Stimulated activated CD4-positive, alpha-beta T cell treated with anti-CD3 and anti-CD28 coated beads, TNF-alpha, amount 100 ng/mL, for 48 hours (primary cell): ENCODE measurements around the gene NDC1.
"Not testable (repeated sequence)": the region's sequence is repeated elsewhere in the genome, so short reads cannot be mapped to it uniquely, and the experiment has no call there.

Experiments
- DNase-seq, 3 donors: peaks; one replicate each; pipeline ENCODE4 v3.0.0-alpha.2; 2020; ENCODE audit warnings: low read depth in 3 of 3

The NDC1 gene

DNA sequence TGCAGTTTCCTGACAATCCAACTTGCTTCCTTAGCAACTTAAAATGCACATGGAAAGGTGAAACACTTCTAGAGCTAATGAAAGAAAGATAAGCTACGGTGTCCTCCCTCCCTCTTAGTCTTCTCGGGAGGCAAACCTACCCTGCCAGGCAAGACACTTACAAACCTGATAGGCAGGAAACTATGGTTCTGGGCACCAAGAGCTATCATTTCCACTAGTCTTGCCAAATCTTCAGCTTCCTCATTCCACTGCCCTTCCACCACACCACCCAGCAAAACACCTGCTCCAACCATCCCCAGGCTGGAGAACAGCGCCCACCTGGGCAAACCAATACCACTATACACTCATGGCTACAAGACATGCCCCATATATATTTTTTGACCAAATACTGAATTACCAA, 15.2 kb downstream of the NDC1 start:
- DNase-seq, result no peak

DNA sequence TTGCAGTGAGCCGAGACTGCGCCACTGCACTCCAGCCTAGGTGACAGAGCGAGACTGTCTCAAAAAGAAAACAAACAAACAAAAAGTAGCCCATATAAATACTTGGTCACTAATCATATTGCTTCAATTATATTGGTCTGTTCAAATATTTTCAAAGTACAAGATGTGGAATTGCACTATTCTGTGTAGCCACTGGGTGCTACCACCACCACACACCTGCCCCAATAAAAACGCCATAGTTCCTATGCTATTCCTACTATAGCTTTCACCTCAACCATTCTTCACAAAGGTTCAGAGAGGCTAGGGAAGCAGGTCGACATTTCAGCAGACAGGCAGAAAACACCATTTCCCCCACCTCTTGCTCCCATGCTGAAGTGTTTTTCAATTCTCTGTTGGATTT, 16.7 kb downstream of the NDC1 start:
- DNase-seq, result no peak

- DNase-seq, result no peak
Observed at GRCh38 chr1:53819387-53819786, 18.7 kb downstream of the NDC1 start.

GRCh38 chr1:53816584-53816983, 21.5 kb downstream of the NDC1 start:
- DNase-seq, result not testable (repeated sequence)

- DNase-seq, result not testable (repeated sequence)
Observed at GRCh38 chr1:53815484-53815883, 22.6 kb downstream of the NDC1 start.

DNA sequence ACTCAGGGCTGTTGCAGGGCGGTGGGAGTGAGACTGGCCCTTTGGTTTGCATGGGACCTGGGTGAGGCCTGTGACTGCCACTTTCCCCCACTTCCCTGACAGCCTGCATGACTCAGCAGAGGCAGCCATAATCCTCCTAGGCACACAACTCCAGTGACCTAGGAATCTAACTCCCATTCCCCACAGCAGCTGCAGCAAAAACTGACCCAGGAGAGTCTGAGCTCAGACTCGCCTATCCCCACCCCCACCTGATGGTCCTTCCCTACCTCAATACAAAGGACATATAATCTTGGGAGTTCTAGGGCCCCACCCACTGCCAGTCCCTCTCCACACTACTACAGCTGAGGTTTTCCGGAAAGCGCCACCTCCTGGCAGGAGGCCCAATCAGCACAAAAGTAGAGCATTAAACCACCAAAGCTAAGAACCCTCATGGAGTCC, 26.7 kb downstream of the NDC1 start:
- peak in 2 of 3 donors; percentile 1 to 2 for DNase-seq

- DNase-seq, result no peak
Observed at GRCh38 chr1:53810497-53810896, 27.6 kb downstream of the NDC1 start.

- DNase-seq, result no peak
Observed at GRCh38 chr1:53810007-53810406, 28.1 kb downstream of the NDC1 start.

DNA sequence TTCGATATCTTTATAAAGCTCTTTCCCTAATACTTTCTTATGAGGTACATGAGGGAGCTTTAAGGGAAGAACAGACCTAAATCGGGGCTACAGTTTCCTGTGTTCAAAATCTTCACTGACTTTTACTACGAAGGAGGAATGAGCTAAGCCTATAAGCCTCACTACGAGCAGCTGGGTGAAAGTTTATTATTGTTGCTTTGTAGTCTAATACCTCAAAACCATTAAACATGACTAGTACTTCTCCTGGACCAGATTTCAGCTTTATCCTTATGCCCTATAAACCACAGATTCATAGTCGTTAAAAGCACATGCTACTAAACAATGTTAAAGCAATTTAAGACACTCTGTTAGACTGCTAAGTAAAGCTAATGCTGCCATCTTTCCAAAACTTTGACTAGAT, 30.2 kb downstream of the NDC1 start:
- no peak for DNase-seq

- no peak for DNase-seq
Observed at GRCh38 chr1:53804791-53805505, 33.1 kb downstream of the NDC1 start.

- no peak for DNase-seq
Observed at GRCh38 chr1:53804181-53804580, 33.9 kb downstream of the NDC1 start.

DNA sequence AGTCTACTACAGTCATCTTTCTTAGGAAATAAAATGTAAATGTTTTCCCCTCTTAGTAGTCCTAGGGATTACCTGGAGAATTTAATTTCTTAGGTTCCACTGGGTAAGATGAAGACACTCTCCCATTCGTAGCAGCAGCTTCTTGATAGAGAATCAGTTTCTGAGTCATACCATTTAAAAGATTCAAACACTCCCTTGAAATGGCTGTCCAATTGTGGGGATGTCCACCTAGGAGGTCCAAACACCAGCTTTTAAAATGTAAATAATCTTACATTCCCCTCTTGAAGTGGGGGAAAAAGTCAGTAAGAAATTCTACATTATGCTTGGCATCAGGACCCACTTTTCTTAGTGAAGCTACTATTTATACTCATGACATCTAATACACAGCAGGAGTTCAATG, 37.5 kb downstream of the NDC1 start:
- no peak for DNase-seq

GRCh38 chr1:53799141-53799540, 39.0 kb downstream of the NDC1 start:
- DNase-seq, result no peak

- no peak for DNase-seq
Observed at GRCh38 chr1:53792806-53793205, 45.3 kb downstream of the NDC1 start.

DNA sequence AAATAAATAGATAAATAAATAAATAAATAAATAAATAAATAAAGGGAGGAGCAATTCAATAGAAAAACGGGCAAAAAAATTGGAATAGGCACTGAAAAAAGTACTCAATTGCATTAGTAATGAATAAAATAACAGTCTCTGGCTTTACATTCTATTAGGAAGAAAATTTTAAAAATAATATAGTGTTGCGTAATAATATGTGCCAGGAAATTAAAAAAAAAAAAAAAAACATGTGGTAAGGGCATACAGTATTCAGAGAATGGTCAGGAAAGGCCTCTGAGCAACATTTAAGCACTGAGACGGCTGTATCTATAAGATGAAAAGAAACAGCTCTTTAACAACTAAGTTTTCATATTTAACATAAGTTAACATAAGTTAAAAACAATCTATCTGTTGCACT, 50.4 kb downstream of the NDC1 start:
- no peak for DNase-seq

- no peak for DNase-seq
Observed at GRCh38 chr1:53783056-53783455, 55.0 kb downstream of the NDC1 start.

DNA sequence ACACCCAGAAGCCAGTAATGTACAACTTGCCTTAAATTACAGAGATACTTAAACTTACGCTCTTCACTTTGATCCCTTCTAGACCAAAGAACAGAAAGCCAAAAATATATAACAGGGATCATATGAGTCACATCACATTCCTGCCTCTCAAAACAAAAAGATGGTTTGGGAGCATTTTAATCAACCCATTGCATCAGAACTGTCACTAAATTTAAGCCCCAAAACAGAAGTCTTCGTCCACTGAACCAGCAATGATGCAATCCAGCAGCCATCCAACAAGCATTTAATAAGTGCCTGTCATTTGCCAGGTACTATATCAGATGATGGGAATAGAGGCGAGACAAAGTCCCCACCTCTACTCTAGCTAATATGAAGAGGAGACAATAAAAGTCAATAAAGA, 56.4 kb downstream of the NDC1 start:
- no peak for DNase-seq

GRCh38 chr1:53777272-53777671, 60.8 kb downstream of the NDC1 start:
- no peak for DNase-seq

DNA sequence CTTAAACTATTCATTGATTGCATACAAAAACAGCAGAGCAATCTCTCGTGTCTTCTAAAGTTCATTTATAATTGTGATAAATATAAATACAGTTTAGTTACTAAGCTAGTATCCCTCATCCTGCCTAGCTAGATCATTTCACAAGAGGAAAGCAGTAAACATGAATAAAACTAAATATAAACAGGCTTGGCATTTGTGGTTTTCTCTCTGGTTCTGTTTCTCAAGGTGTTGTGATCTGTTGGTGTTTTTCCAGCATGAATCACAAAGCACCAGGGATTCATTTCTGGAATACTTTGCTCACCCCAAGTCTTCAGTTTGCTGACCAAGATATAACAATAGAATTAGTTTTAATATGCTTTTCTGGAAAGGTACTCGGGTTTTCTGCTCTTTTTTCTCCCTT, 66.4 kb downstream of the NDC1 start:
- no peak for DNase-seq

DNA sequence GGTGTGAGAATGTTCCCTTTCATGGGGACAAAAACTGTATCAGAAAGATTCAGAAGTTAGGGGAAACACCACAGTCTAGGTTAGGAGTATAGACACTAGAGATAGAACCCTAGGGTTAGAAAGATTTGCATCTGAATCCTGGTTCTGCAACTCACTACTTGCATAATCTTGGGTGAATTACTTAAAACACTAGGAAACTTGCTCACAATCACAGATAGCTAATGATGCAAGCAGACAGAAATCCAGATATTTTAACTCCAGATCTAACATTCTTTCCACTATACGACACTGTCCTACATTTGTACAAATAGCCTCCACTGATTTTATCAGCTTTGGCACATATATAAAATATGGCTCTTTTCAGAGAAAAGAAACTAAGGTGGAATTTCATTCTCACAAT, 68.3 kb downstream of the NDC1 start:
- DNase-seq, result no peak

DNA sequence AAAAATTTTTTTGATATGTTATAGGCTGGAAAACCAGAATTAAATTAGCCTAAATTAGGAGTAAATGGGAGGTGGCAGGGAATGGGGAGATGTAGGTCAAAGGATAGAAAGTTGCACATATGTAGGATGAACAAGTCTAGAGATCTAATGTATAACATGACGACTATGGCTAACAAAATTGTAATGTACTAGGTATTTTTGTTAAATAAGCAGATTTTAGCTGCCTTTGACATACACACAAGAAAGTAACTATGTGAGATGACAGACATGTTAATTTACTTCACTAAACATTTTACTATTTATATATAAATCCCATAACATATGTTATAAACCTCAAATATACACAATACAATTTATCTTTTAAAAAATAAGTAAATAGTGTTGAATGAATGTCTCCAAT, 68.9 kb downstream of the NDC1 start:
- no peak for DNase-seq

- DNase-seq, result no peak
Observed at GRCh38 chr1:53766831-53767405, 71.2 kb downstream of the NDC1 start.

DNA sequence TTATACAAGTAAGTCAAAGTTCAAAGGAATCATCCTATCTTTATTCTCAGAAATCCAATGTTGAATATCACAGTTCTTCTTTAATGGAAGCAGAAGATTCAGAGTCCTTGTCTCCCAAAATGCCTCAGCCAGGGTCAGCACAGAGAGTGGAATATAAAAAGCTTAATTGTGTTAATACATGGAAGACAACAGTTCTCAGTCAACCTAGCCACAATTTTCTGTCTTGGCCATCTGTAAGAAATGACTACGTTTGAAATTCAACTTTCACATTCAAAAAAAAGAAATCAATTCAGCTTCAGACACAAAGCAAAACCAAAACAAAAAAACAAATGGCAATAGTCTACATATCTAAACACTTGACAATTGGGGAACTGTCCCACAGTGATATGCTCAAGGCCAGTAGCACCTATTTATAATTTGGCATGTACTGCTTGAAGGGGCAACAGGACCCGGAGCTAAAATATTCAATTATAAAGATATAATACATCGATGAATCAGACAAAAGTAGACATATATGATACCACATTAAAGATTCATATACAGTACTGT, 71.8 kb downstream of the NDC1 start:
- DNase-seq, result no peak

GRCh38 chr1:53765657-53766056, 72.4 kb downstream of the NDC1 start:
- no peak for DNase-seq
